ENCODE results near the gene RUNDC3A. TPM values are rescaled to one million over a fixed set of nuclear protein-coding genes. Genes with fewer than 3 reads are reported as not detected.
A peak's percentile ranks its signal among the peaks of the same experiment; 100 is the strongest.
"Not testable (repeated sequence)": the region's sequence is repeated elsewhere in the genome, so short reads cannot be mapped to it uniquely, and the experiment has no call there.

RUNDC3A gene
- total RNA-seq, 1 experiment from 2014 or later = 5.1 TPM

DNA sequence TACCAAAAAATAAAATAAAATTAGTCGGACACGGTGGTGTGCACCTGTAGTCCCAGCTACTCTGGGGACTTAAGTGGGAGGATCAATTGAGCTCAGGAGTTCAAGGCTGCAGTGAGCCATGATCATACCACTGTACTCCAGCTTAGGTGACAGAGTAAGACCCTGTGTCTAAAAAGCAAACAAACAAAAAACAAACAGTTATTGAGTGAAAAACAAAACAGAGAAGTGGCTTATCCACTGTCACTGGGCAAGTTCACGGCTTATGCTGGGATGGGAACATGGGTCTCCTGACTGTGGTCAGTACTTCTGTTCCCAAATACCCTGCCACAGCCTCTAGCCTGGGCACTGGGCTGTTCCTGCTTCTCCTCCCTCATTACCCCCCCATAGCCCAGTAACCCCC, 27.2 kb downstream of the RUNDC3A start:
- no peaks in the 10 kb centered on the region for H3K27me3 ChIP-seq (ENCODE audit: control insufficient read depth, insufficient read depth, low read length)
- no peak for DNase-seq
- no peak overlapping the region for H3K4me3 ChIP-seq (ENCODE audit: insufficient read depth, low read depth, low read length)
- H3K36me3 ChIP-seq (replicated peaks; ENCODE audit: control insufficient read depth, insufficient read depth, low read length) = no peaks in the 10 kb centered on the region

DNA sequence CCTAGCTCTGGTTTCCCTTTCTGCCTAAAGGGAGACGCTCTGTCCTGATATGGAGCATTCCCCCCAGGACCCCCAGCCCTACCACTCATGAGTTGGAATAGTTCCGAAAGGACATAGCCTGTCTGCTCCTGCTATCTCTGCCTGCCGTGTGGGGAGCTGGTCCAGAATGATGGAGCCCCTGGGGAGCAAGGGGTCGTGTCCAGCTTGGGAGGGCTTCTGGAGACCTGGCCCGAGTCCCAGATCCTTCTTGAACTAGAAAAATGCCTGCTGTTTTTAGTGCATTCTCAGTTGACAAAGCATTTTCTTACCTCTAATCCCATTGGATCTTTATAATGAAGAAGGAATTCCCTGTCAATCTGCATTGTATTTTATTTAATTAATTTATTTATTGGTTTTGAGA, 27.6 kb downstream of the RUNDC3A start:
- no peak for DNase-seq
- Histone ChIP-seq H3K4me3 (ENCODE audit: insufficient read depth, low read depth, low read length) (no peak overlapping the region), H3K36me3 (replicated peaks; ENCODE audit: control insufficient read depth, insufficient read depth, low read length) (no peaks in the 10 kb centered on the region), H3K27me3 (ENCODE audit: control insufficient read depth, insufficient read depth, low read length) (no peaks in the 10 kb centered on the region; the same call in 1 of the 2 replicates)

GRCh38 chr17:44338702-44339101, 30.3 kb downstream of the RUNDC3A start:
- no peak for DNase-seq
- Histone ChIP-seq H3K4me3 (ENCODE audit: insufficient read depth, low read depth, low read length) (no peak overlapping the region), H3K36me3 (replicated peaks; ENCODE audit: control insufficient read depth, insufficient read depth, low read length) (no peaks in the 10 kb centered on the region), H3K27me3 (ENCODE audit: control insufficient read depth, insufficient read depth, low read length) (peaks cover 2% of the 10 kb centered on the region; the same call in 1 of the 2 replicates)

- H3K27me3 ChIP-seq (ENCODE audit: control insufficient read depth, insufficient read depth, low read length); DNase-seq; H3K4me3 ChIP-seq (ENCODE audit: insufficient read depth, low read depth, low read length); H3K36me3 ChIP-seq (replicated peaks; ENCODE audit: control insufficient read depth, insufficient read depth, low read length): not testable (repeated sequence)
These were observed 32.2 kb downstream of the RUNDC3A start for GRCh38 chr17:44340553-44340952.

DNA sequence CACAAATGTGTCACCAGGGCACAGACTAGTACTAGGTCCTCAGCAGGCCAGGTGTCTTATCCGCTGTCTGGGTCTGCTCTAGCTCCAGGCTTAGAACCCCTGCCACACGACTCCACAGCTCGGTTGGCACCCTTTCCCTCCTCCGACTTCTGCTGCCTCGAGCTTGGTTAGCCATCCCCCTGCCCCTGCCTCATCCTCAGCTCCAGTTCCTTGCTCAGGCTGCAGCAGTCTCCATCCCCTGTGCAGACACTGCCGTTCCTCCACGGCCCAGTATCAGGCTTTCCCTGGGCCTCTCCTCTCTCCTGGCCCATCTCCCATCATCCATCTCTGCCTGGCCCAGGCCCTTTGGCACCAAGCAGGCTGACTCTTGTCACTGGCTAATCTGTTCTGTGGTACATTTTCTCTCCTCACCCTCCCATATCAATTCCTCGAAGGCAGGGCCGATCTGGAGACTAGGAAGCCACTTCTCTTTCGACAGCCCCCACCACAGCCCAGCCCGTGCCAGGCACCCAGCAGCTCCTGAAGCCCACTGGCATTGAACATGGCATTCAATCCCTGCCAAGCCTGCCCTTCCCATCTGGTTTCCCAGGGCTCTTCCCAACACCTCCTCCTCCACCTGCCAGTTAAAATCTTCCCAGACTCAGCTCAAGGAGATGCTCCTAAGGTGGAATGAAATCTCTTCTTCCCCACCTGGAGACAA, 35.3 kb downstream of the RUNDC3A start:
- Histone ChIP-seq H3K36me3 (replicated peaks; ENCODE audit: control insufficient read depth, insufficient read depth, low read length) (no peaks in the 10 kb centered on the region), H3K27me3 (ENCODE audit: control insufficient read depth, insufficient read depth, low read length) (peaks cover 2% of the 10 kb centered on the region; the same call in 1 of the 2 replicates), H3K4me3 (ENCODE audit: insufficient read depth, low read depth, low read length) (no peak overlapping the region)
- no peak for DNase-seq

GRCh38 chr17:44344939-44345453, 36.6 kb downstream of the RUNDC3A start, which contains the start of gene GRN:
TSS of gene GRN (plus strand) at chr17:44345302. CDS start at chr17:44349165, 3,863 bp downstream.
- Histone ChIP-seq H3K36me3 (replicated peaks; ENCODE audit: control insufficient read depth, insufficient read depth, low read length) (no peaks in the 10 kb centered on the region), H3K27me3 (ENCODE audit: control insufficient read depth, insufficient read depth, low read length) (peaks cover 2% of the 10 kb centered on the region; the same call in 1 of the 2 replicates), H3K4me3 (ENCODE audit: insufficient read depth, low read depth, low read length) (peak within 1 kb of the TSS; percentile 77)
- DNase-seq = peak; percentile 99

DNA sequence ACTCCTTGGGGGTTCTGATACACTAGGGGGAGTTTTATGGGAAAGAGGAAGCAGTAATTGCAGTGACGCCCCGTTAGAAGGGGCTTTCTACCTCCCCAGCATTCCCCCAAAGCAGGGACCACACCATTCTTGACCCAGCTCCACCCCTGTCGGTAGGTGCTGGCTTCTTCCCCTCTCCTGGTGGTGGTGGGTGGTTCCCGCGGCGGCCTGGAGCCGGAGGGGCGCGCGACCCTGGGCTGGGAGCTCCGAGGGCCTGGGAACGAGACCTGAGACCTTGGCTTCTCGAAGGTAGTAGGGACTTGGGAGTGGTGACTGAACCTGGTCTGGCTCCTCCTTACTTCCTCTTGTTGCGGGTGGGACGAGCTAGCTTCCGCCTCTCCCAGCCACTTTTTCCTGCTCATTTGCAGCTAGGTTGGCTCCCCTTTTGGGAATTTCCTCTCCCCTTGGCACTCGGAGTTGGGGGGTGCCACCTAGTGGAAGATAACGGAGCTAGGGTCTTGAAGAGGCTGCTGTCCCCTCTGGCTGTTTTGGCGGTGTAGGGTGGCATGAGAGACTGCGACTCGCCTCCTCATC, 37.1 kb downstream of the RUNDC3A start:
- DNase-seq = peak; percentile 93
- Histone ChIP-seq H3K4me3 (ENCODE audit: insufficient read depth, low read depth, low read length) (peak overlapping the region; percentile 77), H3K36me3 (replicated peaks; ENCODE audit: control insufficient read depth, insufficient read depth, low read length) (no peaks in the 10 kb centered on the region), H3K27me3 (ENCODE audit: control insufficient read depth, insufficient read depth, low read length) (peaks cover 2% of the 10 kb centered on the region; the same call in 1 of the 2 replicates)

DNA sequence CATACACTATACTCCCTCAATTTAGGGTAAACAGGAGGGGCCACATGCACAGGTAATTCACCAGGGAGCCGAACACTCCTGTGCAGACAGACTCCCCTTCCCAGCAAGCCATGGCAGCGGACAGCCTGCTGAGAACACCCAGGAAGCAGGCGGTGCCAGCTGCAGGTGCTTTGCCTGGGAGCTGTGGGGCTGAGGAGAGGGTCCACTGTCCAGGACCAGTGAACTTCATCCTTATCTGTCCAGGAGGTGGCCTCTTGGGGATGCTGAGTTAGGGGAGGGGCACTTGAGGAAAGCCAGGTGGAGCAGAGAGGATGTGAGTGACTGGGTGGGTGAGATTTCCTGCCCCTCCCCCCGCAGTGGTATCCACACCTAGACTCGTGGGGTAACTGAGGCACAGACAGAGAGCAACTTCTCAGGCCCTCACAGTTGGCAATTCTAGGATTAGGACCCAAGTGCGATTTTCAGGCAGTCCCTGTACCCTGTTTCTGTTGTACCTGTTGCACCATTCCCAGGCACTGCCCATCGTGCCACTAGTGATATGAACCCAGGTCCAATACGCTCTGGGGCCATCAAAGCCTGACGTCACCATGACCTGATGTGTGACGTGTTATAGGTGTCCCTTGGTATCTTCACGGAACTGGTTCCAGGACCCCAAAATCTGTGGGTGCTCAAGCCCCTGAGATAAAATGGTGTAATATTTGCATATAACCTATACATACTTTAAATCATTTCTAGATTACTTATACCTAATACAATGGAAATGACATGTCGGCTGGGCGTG, 37.9 kb downstream of the RUNDC3A start:
- DNase-seq = no peak
- H3K4me3 ChIP-seq (ENCODE audit: insufficient read depth, low read depth, low read length) = peak overlapping the region; percentile 77; the same call in 1 of the 2 replicates
- H3K27me3 ChIP-seq (ENCODE audit: control insufficient read depth, insufficient read depth, low read length) = peaks cover 2% of the 10 kb centered on the region; the same call in 1 of the 2 replicates
- H3K36me3 ChIP-seq (replicated peaks; ENCODE audit: control insufficient read depth, insufficient read depth, low read length) = no peaks in the 10 kb centered on the region; the same call in 1 of the 2 replicates

- not testable (repeated sequence) for H3K27me3 ChIP-seq (ENCODE audit: control insufficient read depth, insufficient read depth, low read length)
These were observed 39.0 kb downstream of the RUNDC3A start for GRCh38 chr17:44347206-44348055.

DNA sequence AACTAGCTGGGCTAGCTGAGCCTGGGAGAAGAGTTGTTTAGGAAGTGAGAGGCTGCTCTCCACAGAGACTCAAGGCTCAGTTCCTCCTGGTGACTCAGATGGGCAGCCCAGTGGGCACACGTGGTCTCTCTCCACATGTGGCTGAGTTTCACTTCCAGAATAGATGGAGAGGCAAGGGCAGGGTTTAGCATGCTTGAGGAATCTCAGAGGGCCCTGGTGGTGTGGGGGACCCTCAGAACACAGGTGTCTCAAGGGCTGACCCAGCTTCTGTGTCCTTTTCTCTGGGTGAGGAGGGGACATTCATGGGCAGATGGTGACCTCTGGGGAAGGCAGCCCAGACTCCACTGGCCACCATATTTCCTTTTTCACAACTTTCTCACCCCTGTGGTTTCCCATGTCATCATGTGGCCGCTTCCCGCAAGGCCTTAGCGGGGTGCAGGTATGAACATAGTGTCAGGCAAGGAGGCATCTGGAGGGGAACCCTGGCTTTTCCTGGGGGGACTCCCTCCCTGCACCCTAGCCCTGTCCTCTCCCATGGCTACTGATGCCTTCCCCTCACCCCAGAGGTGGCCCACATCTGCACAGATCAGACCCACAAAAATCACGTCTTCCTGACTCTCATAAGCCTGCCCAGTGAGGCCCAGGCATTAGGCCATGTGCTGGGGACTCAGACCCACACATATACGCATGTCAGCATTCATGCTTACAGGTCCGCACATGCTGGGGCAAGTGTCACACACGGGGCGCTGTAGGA, 40.0 kb downstream of the RUNDC3A start:
- no peak overlapping the region for H3K4me3 ChIP-seq (ENCODE audit: insufficient read depth, low read depth, low read length)
- H3K27me3 ChIP-seq (ENCODE audit: control insufficient read depth, insufficient read depth, low read length) = peaks cover 4% of the 10 kb centered on the region; the same call in 1 of the 2 replicates
- H3K36me3 ChIP-seq (replicated peaks; ENCODE audit: control insufficient read depth, insufficient read depth, low read length) = peaks cover 2% of the 10 kb centered on the region
- DNase-seq = peak; percentile 16

More at GRCh38 chr17:44347206-44348055, 39.0 kb downstream of the RUNDC3A start:
- H3K36me3 ChIP-seq (replicated peaks; ENCODE audit: control insufficient read depth, insufficient read depth, low read length); H3K4me3 ChIP-seq (ENCODE audit: insufficient read depth, low read depth, low read length); DNase-seq: not testable (repeated sequence)

DNA sequence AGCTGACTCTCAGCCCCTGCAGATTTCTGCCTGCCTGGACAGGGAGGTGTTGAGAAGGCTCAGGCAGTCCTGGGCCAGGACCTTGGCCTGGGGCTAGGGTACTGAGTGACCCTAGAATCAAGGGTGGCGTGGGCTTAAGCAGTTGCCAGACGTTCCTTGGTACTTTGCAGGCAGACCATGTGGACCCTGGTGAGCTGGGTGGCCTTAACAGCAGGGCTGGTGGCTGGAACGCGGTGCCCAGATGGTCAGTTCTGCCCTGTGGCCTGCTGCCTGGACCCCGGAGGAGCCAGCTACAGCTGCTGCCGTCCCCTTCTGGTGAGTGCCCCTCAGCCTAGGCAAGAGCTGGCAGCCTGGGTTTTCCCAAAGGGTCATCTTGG, 40.6 kb downstream of the RUNDC3A start:
- Histone ChIP-seq H3K27me3 (ENCODE audit: control insufficient read depth, insufficient read depth, low read length) (peaks cover 4% of the 10 kb centered on the region; the same call in 1 of the 2 replicates), H3K36me3 (replicated peaks; ENCODE audit: control insufficient read depth, insufficient read depth, low read length) (peaks cover 2% of the 10 kb centered on the region), H3K4me3 (ENCODE audit: insufficient read depth, low read depth, low read length) (no peak overlapping the region)
- peak; percentile 21 for DNase-seq

DNA sequence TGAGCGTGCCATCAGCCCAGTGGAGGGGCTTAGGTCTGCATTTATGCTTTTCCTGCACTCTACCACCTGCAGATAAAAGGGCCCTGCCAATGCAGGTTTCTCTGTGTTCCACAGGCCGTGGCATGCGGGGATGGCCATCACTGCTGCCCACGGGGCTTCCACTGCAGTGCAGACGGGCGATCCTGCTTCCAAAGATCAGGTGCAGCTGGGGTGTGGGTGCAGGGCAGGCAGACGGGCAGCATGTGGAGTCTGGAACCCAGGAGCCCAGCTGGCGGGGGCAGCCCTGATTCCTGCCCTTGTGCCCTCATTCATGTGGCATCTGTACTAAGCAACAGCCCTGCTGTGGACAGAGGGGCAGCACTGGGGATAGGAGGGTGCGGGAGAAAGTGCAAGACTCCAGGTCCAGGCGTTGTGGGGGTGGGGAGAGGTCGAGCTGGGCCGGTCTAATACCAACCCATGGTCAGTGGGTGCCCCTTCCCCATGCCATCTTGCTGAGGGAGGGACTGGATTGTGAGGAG, 41.2 kb downstream of the RUNDC3A start:
- Histone ChIP-seq H3K36me3 (replicated peaks; ENCODE audit: control insufficient read depth, insufficient read depth, low read length) (peaks cover 2% of the 10 kb centered on the region), H3K4me3 (ENCODE audit: insufficient read depth, low read depth, low read length) (no peak overlapping the region)
- DNase-seq = peak; percentile 35

GRCh38 chr17:44350733-44351226, 42.4 kb downstream of the RUNDC3A start:
- Histone ChIP-seq H3K27me3 (ENCODE audit: control insufficient read depth, insufficient read depth, low read length) (peaks cover 4% of the 10 kb centered on the region; the same call in 1 of the 2 replicates), H3K4me3 (ENCODE audit: insufficient read depth, low read depth, low read length) (no peak overlapping the region), H3K36me3 (replicated peaks; ENCODE audit: control insufficient read depth, insufficient read depth, low read length) (peaks cover 2% of the 10 kb centered on the region)
- DNase-seq = peak; percentile 94

More for the DNA sequence above, 41.2 kb downstream of the RUNDC3A start:
- peaks cover 4% of the 10 kb centered on the region; the same call in 1 of the 2 replicates for H3K27me3 ChIP-seq (ENCODE audit: control insufficient read depth, insufficient read depth, low read length)
